ENCODE data around the gene NUP62.

GRCh38 chr19:49951806-49952478 is 22.6 kb upstream of the NUP62 start:
- TF ChIP-seq POU6F1 (CRISPR knock-in tag; IDR thresholded peaks at IDR 0.05; ENCODE audit: borderline replicate concordance, low read depth) (no peak), PATZ1 (CRISPR knock-in tag; IDR thresholded peaks at IDR 0.05; ENCODE audit: borderline replicate concordance) (no peak), ARNTL (CRISPR knock-in tag; IDR thresholded peaks at IDR 0.05; ENCODE audit: borderline replicate concordance, low read depth) (no peak), ZFP30 (CRISPR knock-in tag; IDR thresholded peaks at IDR 0.05) (no peak)
- TF ChIP-seq, protein P1, sequence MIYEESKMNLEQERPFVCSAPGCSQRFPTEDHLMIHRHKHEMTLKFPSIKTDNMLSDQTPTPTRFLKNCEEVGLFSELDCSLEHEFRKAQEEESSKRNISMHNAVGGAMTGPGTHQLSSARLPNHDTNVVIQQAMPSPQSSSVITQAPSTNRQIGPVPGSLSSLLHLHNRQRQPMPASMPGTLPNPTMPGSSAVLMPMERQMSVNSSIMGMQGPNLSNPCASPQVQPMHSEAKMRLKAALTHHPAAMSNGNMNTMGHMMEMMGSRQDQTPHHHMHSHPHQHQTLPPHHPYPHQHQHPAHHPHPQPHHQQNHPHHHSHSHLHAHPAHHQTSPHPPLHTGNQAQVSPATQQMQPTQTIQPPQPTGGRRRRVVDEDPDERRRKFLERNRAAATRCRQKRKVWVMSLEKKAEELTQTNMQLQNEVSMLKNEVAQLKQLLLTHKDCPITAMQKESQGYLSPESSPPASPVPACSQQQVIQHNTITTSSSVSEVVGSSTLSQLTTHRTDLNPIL (CRISPR knock-in tag; IDR thresholded peaks at IDR 0.05; ENCODE audit: low read depth) = no peak
